ENCODE measurements around the gene ANKZF1. TPM values are rescaled to one million over a fixed set of nuclear protein-coding genes. Genes with fewer than 3 reads are reported as not detected.

Gene ANKZF1
- total RNA-seq, 4 donors from 2014 or later = 79.9 to 338 (median 164) TPM

DNA sequence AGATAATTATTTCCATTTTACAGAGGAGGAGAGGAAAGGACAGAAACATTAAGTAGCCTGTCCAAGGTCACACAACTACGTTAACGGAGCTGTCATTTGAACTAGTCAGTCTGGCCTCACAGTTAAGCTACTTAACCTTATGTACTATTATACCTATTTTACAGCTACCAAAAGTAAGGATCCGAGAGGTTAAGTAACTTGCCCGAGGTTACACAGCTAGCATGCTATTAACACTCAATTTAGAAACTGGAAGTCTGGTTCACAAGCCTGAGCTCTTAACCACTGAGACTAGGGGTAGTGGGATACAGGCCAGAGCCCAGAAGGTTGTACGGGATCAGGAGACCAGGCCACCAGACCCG is 15.2 kb downstream of the ANKZF1 start:
- TF ChIP-seq, protein P1, sequence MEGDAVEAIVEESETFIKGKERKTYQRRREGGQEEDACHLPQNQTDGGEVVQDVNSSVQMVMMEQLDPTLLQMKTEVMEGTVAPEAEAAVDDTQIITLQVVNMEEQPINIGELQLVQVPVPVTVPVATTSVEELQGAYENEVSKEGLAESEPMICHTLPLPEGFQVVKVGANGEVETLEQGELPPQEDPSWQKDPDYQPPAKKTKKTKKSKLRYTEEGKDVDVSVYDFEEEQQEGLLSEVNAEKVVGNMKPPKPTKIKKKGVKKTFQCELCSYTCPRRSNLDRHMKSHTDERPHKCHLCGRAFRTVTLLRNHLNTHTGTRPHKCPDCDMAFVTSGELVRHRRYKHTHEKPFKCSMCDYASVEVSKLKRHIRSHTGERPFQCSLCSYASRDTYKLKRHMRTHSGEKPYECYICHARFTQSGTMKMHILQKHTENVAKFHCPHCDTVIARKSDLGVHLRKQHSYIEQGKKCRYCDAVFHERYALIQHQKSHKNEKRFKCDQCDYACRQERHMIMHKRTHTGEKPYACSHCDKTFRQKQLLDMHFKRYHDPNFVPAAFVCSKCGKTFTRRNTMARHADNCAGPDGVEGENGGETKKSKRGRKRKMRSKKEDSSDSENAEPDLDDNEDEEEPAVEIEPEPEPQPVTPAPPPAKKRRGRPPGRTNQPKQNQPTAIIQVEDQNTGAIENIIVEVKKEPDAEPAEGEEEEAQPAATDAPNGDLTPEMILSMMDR (IDR thresholded peaks at IDR 0.05) = no peak
- TF ChIP-seq POLR2A (IDR thresholded peaks at IDR 0.05) = no peak
- Histone ChIP-seq H3K27me3 (no peaks in the 10 kb centered on the region), H3K27ac (peak overlapping the region; percentile 86 to 98 (median 92)), H3K36me3 (no peaks in the 10 kb centered on the region), H3K4me1 (peaks cover 7 to 54% (median 36%) of the 10 kb centered on the region in 4 donors), H3K9me3 (no peaks in the 10 kb centered on the region), H3K4me3 (peak overlapping the region; percentile 65 to 88 (median 76))
- no peak for DNase-seq

DNA sequence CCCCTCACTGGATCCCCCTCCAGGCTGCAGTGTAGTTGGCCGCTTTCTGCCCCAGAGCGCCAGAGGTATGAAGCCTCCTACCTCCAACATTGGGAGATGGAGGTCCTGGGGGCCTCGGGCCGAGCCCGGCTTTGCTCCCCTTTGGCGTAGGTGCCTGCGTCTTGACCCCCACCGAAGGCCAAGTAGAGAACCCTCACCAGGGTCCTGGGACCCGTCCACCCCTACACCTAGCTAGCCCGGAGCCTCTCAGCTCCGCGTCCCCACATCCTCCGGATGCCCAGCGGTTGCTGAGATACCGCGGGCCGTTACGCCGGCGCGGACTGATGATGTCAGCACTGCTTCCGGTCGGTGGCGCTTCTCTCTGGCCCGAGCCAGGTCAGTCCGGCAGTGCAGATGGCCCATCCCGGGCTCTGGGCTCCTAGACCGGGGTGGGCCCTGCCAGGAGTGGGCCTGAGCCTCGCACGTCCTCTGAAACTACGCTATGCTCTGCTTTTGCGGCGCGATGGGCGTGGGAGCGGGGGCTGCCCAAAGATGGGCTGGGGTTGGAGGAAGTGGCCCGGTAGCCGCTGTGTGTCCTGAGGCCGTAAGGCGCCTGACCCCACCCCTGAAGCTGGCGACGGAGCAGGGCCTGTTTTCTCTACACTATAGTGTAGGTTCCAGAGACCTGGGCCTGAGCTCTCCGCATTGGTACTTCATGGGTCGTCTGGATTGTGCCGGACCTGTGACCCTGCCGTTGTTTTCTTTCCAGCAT is 15.7 kb downstream of the ANKZF1 start, which contains the start of the genes GLB1L and STK16:
TSS of gene GLB1L (minus strand) at position 297 of the 751 bp plus-strand sequence. CDS start 1,871 bp downstream, outside the sequence.
TSS of gene STK16 (plus strand) at position 332 of the 751 bp plus-strand sequence. CDS start 521 bp downstream, outside the sequence.
- H3K27me3 ChIP-seq = no peaks in the 10 kb centered on the region
- peak; percentile 88 to 98 (median 96) for DNase-seq
- H3K4me3 ChIP-seq = peak within 1 kb of the TSS; percentile 65 to 88 (median 76)
- TF ChIP-seq, protein P1 (IDR thresholded peaks at IDR 0.05) = peak in 1 of 6 experiments; percentile 21
- peak; percentile 77 to 78 for TF ChIP-seq POLR2A (IDR thresholded peaks at IDR 0.05)
- H3K9me3 ChIP-seq = no peaks in the 10 kb centered on the region
- H3K36me3 ChIP-seq = peaks cover 0 to under 1% (median 0%) of the 10 kb centered on the region in 3 donors
- H3K4me1 ChIP-seq = peaks cover 7 to 59% (median 41%) of the 10 kb centered on the region in 4 donors
- peak within 1 kb of the TSS; percentile 86 to 98 (median 92) for H3K27ac ChIP-seq

DNA sequence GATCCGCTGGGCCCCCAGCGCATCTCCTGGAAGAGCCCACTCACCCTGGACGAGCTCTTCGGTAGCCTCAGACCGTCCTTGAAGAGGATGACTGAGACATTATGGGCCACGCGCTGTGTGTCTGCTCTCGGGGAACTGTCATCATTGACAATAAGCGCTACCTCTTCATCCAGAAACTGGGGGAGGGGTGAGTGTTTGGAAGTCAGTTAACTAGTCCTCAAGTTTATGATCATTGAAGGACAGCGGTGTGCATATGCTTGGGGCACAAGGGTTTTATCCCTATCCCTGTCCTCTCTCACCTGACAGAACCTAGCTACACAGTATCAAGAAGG is 16.3 kb downstream of the ANKZF1 start:
- peak overlapping the region; percentile 86 to 98 (median 92) for H3K27ac ChIP-seq
- H3K27me3 ChIP-seq = no peaks in the 10 kb centered on the region
- DNase-seq = no peak
- H3K9me3 ChIP-seq = no peaks in the 10 kb centered on the region
- peaks cover 7 to 65% (median 43%) of the 10 kb centered on the region in 4 donors for H3K4me1 ChIP-seq
- H3K36me3 ChIP-seq = peaks cover 0 to 6% (median 0%) of the 10 kb centered on the region in 3 donors
- H3K4me3 ChIP-seq = peak overlapping the region; percentile 65 to 88 (median 76)
- TF ChIP-seq, protein P1 (IDR thresholded peaks at IDR 0.05) = no peak
- no peak for TF ChIP-seq POLR2A (IDR thresholded peaks at IDR 0.05)

DNA sequence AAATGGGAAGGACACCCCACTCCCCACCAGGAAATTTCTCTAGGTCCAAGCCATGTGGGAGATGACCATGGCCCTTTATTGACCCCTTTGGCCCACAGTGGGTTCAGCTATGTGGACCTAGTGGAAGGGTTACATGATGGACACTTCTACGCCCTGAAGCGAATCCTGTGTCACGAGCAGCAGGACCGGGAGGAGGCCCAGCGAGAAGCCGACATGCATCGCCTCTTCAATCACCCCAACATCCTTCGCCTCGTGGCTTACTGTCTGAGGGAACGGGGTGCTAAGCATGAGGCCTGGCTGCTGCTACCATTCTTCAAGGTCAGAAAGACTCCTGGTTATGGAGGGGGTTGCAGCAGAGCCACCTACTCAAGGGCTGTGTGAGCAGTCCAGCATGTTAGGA is 17.0 kb downstream of the ANKZF1 start:
- Histone ChIP-seq H3K4me1 (peaks cover 7 to 71% (median 48%) of the 10 kb centered on the region in 4 donors), H3K27me3 (no peaks in the 10 kb centered on the region), H3K4me3 (peak overlapping the region in 1 of 4 donors; percentile 65), H3K9me3 (no peaks in the 10 kb centered on the region), H3K27ac (peak overlapping the region; percentile 49 to 98 (median 92)), H3K36me3 (peaks cover 0 to 13% (median 0%) of the 10 kb centered on the region in 3 donors)
- no peak for TF ChIP-seq POLR2A (IDR thresholded peaks at IDR 0.05)
- TF ChIP-seq, protein P1 (IDR thresholded peaks at IDR 0.05) = no peak
- DNase-seq = no peak

DNA sequence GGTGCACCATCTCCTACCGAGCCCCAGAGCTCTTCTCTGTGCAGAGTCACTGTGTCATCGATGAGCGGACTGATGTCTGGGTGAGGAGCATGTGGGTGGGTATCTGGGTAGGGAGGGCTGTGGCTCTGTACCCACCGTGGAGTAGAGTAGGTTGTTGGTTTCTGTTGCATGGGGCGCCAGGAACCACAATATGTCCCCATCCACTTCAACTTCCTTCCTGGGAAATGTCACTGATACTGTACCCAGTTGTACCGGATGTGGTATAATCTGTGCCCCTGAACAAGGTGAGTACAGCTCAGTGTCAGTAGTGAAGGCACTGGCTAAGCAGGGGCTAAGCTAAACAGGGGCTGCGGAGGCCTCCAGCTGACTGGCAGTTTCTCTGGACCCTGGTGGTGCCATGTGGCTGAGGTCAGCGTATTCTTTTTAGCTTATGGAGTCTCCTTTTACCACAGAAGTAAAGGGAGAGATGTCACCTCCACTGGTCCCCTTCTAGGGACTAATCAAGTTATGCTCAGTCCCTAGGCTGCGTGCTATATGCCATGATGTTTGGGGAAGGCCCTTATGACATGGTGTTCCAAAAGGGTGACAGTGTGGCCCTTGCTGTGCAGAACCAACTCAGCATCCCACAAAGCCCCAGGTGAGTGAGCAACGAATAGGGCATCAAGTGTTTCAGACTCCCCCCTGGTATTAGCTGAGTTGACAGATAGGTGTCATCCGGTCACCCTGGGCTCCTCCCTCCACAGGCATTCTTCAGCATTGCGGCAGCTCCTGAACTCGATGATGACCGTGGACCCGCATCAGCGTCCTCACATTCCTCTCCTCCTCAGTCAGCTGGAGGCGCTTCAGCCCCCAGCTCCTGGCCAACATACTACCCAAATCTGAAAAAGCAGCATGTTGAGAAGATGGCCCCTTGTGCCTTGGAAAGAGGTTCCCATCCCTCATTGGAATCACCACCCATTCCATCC is 18.4 kb downstream of the ANKZF1 start:
- Histone ChIP-seq H3K9me3 (no peaks in the 10 kb centered on the region), H3K27me3 (no peaks in the 10 kb centered on the region), H3K4me3 (peak overlapping the region in 1 of 4 donors; percentile 38), H3K4me1 (peaks cover 7 to 82% (median 54%) of the 10 kb centered on the region in 4 donors), H3K36me3 (peaks cover 0 to 13% (median 0%) of the 10 kb centered on the region in 3 donors), H3K27ac (peak overlapping the region; percentile 91 to 98 (median 92))
- peak in 2 of 3 donors; percentile 75 to 83 for DNase-seq
- no peak for TF ChIP-seq POLR2A (IDR thresholded peaks at IDR 0.05)
- TF ChIP-seq, protein P1 (IDR thresholded peaks at IDR 0.05) = no peak

Measured in Peyer's patch (tissue), 4 donors.